HFF-Myc (cell line): ENCODE data around the gene PAX2.

Experiments
- DNase-seq: peaks from one replicate; pipeline ENCODE4 v3.0.0-alpha.2; 2011; ENCODE audit warnings: low read depth; ENCODE audit errors: extremely low read depth
- H3K4me3 ChIP-seq: replicated peaks from 2 replicates; pipeline ENCODE4 v1.5.1; 2011; ENCODE audit warnings: low read depth, mild to moderate bottlenecking, control low read depth, low read length
- CTCF ChIP-seq: IDR thresholded peaks from 2 replicates; pipeline ENCODE4 v1.5.1; 2012; ENCODE audit warnings: mild to moderate bottlenecking, low read depth, low read length, control low read depth; ENCODE audit errors: missing control alignments

PAX2 gene

DNA sequence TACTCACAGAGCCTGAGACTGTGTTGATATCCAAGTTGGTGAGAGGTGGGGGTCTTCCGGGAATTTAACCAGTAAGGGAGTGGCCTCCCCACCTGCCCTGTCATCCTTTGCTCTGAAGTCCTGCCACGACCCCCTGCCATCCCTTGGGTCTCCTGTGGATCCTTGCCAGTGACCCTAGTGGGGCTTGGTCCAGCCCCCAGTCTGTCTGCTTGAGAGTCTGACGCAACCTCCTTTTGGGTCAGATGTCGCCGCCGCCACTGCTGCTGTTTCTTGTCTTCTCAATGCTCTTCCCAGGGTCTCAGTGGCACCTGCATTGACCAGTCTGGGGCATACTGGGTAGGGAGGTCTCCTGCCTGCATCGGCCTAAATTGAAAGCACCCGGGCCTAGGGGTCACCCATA is 28.8 kb downstream of the PAX2 start:
- H3K4me3 ChIP-seq: no peak overlapping the region
- no peak for DNase-seq
- TF ChIP-seq CTCF: no peak

DNA sequence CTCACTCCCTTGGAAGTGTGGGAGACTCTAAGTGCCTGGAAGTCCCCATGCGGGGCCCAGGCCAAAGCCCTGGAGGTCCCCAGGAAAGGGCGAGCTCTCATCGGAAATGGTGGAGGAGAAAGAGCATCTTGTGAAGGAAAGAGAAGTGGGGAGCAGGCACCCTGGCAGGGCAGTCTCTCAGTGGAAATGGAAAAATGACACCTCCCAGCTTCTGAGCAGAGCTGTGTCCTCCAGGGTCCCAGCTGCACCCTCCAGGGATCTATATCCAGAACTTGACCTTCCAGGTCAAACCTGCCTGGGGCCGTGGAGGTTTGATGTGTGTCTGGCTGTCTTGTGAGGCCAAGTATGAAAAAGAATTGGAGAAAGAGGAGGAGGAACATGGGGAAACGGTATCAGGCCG is 29.5 kb downstream of the PAX2 start:
- no peak overlapping the region for H3K4me3 ChIP-seq
- TF ChIP-seq CTCF: no peak
- no peak for DNase-seq

DNA sequence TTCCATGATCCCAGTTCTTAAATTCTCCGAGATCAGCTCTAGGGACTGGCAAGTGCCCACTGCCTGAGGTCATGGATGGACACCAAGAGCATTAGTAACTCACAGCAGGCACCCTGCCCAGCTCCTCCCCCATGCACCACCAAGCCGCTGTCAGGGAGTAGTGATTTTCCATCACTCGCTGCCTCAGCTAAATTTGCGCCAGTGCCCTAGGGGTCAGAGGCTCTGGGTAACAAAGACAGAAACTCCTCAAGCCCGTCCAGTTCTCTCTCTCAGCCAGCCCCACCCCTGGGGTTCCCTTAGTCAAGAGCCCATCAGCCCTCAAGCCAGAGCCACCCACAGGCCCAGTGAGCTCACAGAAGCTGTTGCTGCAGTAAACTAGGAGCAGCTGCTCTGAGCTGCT is 30.0 kb downstream of the PAX2 start:
- DNase-seq: no peak
- H3K4me3 ChIP-seq: no peak overlapping the region
- no peak for TF ChIP-seq CTCF

- no peak overlapping the region for H3K4me3 ChIP-seq
- DNase-seq: no peak
- TF ChIP-seq CTCF: no peak
Observed at GRCh38 chr10:100775871-100776270, 30.5 kb downstream of the PAX2 start.

DNA sequence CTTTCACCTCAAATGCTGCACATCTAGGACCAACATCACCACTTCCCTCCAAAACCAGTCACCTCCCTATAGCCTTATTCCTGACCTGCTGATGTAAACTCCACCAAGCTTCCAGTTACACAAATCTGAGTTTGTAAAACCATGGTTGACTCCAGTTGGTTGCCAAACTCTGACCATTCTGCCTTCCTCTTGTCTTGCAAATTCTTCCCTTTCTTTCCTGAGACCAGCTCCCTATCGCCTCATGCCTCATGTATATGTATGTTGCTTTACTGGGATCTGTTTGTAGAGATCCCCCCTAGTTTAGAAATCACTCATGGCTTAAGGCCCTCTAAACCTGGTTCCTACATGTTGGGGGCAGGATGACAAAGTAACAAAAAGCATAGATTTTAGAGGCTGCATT is 31.3 kb downstream of the PAX2 start:
- TF ChIP-seq CTCF: no peak
- no peak overlapping the region for H3K4me3 ChIP-seq
- DNase-seq: no peak

DNA sequence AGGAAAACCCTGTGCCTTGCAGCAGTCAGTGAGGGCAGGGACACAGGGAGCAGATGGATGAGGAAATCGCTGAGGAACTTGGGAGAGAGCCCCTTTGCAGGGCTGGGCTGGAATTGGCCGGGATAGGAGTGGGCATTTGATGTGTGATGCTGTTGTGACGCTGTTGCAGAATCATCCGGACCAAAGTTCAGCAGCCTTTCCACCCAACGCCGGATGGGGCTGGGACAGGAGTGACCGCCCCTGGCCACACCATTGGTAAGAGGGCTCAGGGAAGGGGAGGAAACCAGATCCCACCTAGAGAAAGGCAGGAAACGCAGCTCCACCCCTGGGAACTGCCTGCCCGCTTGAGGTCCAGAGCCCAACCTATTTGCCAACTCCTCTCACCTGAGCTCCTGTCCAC is 33.9 kb downstream of the PAX2 start:
- no peak for TF ChIP-seq CTCF
- DNase-seq: no peak
- H3K4me3 ChIP-seq: no peak overlapping the region

- no peak overlapping the region for H3K4me3 ChIP-seq
- TF ChIP-seq CTCF: no peak
- DNase-seq: no peak
Observed at GRCh38 chr10:100780324-100780723, 34.9 kb downstream of the PAX2 start.
